ENCODE data around the gene ITPK1.

Gene ITPK1

DNA sequence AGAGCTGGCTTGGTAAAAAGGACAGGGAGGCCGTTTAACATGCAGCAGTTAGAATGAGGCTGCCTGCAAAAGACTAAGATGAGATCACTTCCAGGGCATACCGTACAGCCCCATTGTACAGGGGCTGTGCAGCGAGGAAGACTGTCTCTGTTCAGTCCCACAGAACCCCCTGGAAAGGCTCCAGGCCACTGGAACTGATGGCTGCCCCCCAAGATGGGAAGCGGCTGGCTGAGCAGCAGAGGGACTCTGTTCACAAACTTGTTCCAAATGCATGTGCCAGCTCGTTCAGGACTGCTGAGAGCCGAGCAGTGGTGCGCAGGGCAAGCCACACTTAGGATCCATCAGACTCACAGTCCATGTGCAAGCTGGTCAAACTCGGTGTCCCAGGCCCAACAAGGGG, 109.9 kb downstream of the ITPK1 start:
- Histone ChIP-seq H3K9me3 (ENCODE audit: insufficient read depth, low read length) (no peaks in the 10 kb centered on the region), H3K27ac (ENCODE audit: low read length) (no peak overlapping the region), H3K27me3 (ENCODE audit: low read depth, low read length) (no peaks in the 10 kb centered on the region), H3K9ac (ENCODE audit: low read length) (no peak overlapping the region), H3K79me2 (ENCODE audit: low read length) (no peaks in the 10 kb centered on the region), H4K20me1 (ENCODE audit: insufficient read depth, low read length) (no peaks in the 10 kb centered on the region), H3K4me2 (ENCODE audit: low read length) (no peak overlapping the region), H2AFZ (ENCODE audit: low read depth, low read length) (no peak overlapping the region), H3K36me3 (replicated peaks; ENCODE audit: low read depth, low read length) (no peaks in the 10 kb centered on the region), H3K4me3 (ENCODE audit: low read length) (no peak overlapping the region), H3K4me1 (ENCODE audit: low read length) (0 out of 2 replicates have a peak, but pooled peaks cover 3% of the 10 kb centered on the region)
- no peak for TF ChIP-seq EZH2phosphoT487 (IDR thresholded peaks at IDR 0.05; ENCODE audit: low read depth)
- TF ChIP-seq CTCF (IDR thresholded peaks at IDR 0.05; ENCODE audit: low read depth, low read length) = no peak

DNA sequence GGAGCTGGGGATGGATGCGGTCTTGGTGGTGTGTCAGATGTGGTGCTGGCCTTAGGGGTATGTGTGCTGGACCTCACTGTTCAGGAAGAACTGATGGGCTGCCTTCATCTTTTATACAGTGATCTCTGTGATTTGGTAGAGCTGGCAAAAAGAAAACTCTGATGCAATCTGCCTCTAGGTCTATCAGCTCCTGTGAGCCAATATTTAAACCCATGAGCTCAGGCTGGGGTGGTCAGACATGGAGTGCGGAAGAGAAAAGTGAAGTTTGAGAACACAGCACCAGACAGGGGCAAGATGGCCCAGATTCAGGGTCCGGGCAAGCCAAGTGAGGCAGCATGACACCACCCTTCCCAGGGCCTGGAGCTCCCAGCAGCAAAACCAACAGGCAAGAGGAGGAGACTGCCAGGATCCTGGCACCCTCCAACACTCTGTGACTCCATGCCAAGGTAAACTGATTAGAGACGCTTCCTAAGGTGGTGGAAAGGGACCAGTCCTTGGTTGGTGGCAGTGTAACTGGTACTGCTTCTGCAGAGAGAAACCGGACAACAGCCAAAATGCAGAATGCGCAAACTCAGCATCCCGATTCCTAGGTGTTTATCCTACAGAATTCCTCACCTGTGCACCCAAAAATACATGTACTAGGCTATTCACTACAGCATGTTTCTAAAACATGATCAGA, 110.5 kb downstream of the ITPK1 start:
- Histone ChIP-seq H3K4me2 (ENCODE audit: low read length) (no peak overlapping the region), H2AFZ (ENCODE audit: low read depth, low read length) (no peak overlapping the region), H3K9me3 (ENCODE audit: insufficient read depth, low read length) (no peaks in the 10 kb centered on the region), H4K20me1 (ENCODE audit: insufficient read depth, low read length) (no peaks in the 10 kb centered on the region), H3K27ac (ENCODE audit: low read length) (no peak overlapping the region), H3K27me3 (ENCODE audit: low read depth, low read length) (no peaks in the 10 kb centered on the region), H3K4me1 (ENCODE audit: low read length) (0 out of 2 replicates have a peak, but pooled peaks cover 3% of the 10 kb centered on the region), H3K4me3 (ENCODE audit: low read length) (no peak overlapping the region), H3K9ac (ENCODE audit: low read length) (no peak overlapping the region), H3K36me3 (replicated peaks; ENCODE audit: low read depth, low read length) (no peaks in the 10 kb centered on the region), H3K79me2 (ENCODE audit: low read length) (no peaks in the 10 kb centered on the region)
- TF ChIP-seq EZH2phosphoT487 (IDR thresholded peaks at IDR 0.05; ENCODE audit: low read depth) = no peak
- TF ChIP-seq CTCF (IDR thresholded peaks at IDR 0.05; ENCODE audit: low read depth, low read length) = no peak

- H3K27ac ChIP-seq (ENCODE audit: low read length) = no peak overlapping the region
- H3K4me1 ChIP-seq (ENCODE audit: low read length) = 0 out of 2 replicates have a peak, but pooled peaks cover 3% of the 10 kb centered on the region
- H3K4me3 ChIP-seq (ENCODE audit: low read length) = no peak overlapping the region
- no peaks in the 10 kb centered on the region for H3K9me3 ChIP-seq (ENCODE audit: insufficient read depth, low read length)
- no peak overlapping the region for H2AFZ ChIP-seq (ENCODE audit: low read depth, low read length)
- no peaks in the 10 kb centered on the region for H4K20me1 ChIP-seq (ENCODE audit: insufficient read depth, low read length)
- no peaks in the 10 kb centered on the region for H3K27me3 ChIP-seq (ENCODE audit: low read depth, low read length)
- no peaks in the 10 kb centered on the region for H3K36me3 ChIP-seq (replicated peaks; ENCODE audit: low read depth, low read length)
- no peak overlapping the region for H3K4me2 ChIP-seq (ENCODE audit: low read length)
- TF ChIP-seq EZH2phosphoT487 (IDR thresholded peaks at IDR 0.05; ENCODE audit: low read depth) (no peak), CTCF (IDR thresholded peaks at IDR 0.05; ENCODE audit: low read depth, low read length) (no peak)
- no peak overlapping the region for H3K9ac ChIP-seq (ENCODE audit: low read length)
- no peaks in the 10 kb centered on the region for H3K79me2 ChIP-seq (ENCODE audit: low read length)
These were observed 111.0 kb downstream of the ITPK1 start for GRCh38 chr14:93004699-93005082.

DNA sequence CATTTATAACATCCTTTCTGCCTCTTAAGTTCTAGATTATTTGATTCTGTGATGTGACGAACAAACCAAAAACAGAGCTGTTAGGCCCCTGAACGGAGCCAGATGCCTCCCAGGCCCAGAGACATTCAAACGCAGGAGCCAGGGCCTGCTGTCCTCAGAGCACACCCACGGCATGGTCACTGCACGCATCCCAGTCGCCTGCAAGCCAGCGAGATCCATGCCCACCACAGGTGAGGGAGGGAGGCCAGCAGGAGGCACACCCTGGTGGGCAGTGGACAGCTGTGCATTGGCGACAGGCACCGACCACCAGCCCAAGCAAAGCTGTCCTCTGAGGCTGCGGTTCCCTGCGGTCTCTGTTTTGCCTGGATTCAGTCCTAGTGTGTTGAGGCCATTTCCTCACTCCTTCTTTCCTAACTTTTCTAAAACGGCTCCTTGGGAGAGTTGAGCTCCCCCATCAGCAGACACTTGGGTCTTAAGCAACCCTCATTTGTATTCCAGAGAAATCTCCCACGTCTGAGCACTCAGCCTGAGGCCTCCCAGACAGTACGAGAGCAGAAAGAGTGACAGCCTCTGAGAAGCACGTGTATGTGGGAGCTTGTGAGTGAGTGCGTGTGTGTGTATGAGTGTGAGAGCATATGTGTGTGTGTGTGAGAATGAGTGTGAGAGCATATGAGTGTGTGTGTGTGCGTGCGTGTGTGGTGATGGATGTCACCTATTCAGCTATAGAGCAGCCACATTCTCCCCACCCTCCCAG, 111.6 kb downstream of the ITPK1 start:
- Histone ChIP-seq H2AFZ (ENCODE audit: low read depth, low read length) (no peak overlapping the region), H4K20me1 (ENCODE audit: insufficient read depth, low read length) (no peaks in the 10 kb centered on the region), H3K9ac (ENCODE audit: low read length) (no peak overlapping the region), H3K4me1 (ENCODE audit: low read length) (0 out of 2 replicates have a peak, but pooled peaks cover 3% of the 10 kb centered on the region), H3K79me2 (ENCODE audit: low read length) (no peaks in the 10 kb centered on the region), H3K9me3 (ENCODE audit: insufficient read depth, low read length) (no peaks in the 10 kb centered on the region), H3K36me3 (replicated peaks; ENCODE audit: low read depth, low read length) (no peaks in the 10 kb centered on the region), H3K27ac (ENCODE audit: low read length) (no peak overlapping the region), H3K4me2 (ENCODE audit: low read length) (no peak overlapping the region), H3K4me3 (ENCODE audit: low read length) (no peak overlapping the region), H3K27me3 (ENCODE audit: low read depth, low read length) (no peaks in the 10 kb centered on the region)
- TF ChIP-seq CTCF (IDR thresholded peaks at IDR 0.05; ENCODE audit: low read depth, low read length) (no peak), EZH2phosphoT487 (IDR thresholded peaks at IDR 0.05; ENCODE audit: low read depth) (no peak)
